ENCODE data around the gene LAMA4.
A peak's percentile ranks its signal among the peaks of the same experiment; 100 is the strongest.

LAMA4 gene

GRCh38 chr6:112253841-112254816, at the start of gene LAMA4:
LAMA4 (minus strand) TSS chr6:112254567; CDS start chr6:112254150, 417 bp downstream.
- DNase-seq: no peak

- DNase-seq: no peak
Observed at GRCh38 chr6:112302142-112302705, 47.9 kb upstream of the LAMA4 start.

GRCh38 chr6:112300896-112301295, 46.5 kb upstream of the LAMA4 start:
- no peak for DNase-seq

GRCh38 chr6:112298816-112299281, 44.5 kb upstream of the LAMA4 start:
- no peak for DNase-seq

- DNase-seq: no peak
Observed at GRCh38 chr6:112298021-112298745, 43.8 kb upstream of the LAMA4 start.

- DNase-seq: no peak
Observed at GRCh38 chr6:112296694-112297093, 42.3 kb upstream of the LAMA4 start.

- DNase-seq: no peak
Observed at GRCh38 chr6:112296122-112296521, 41.8 kb upstream of the LAMA4 start.

GRCh38 chr6:112291161-112291762, 36.9 kb upstream of the LAMA4 start:
- no peak for DNase-seq

- DNase-seq: no peak
Observed at GRCh38 chr6:112289038-112289566, 34.7 kb upstream of the LAMA4 start.

- DNase-seq: no peak
Observed at GRCh38 chr6:112288475-112288874, 34.1 kb upstream of the LAMA4 start.

GRCh38 chr6:112287577-112288225, 33.3 kb upstream of the LAMA4 start:
- no peak for DNase-seq

GRCh38 chr6:112286500-112287144, 32.3 kb upstream of the LAMA4 start:
- no peak for DNase-seq

GRCh38 chr6:112286010-112286409, 31.6 kb upstream of the LAMA4 start:
- peak; percentile 27 to 50 for DNase-seq

- no peak for DNase-seq
Observed at GRCh38 chr6:112284603-112285002, 30.2 kb upstream of the LAMA4 start.

GRCh38 chr6:112283621-112284020, 29.3 kb upstream of the LAMA4 start:
- no peak for DNase-seq

- no peak for DNase-seq
Observed at GRCh38 chr6:112281821-112282615, 27.7 kb upstream of the LAMA4 start.

- no peak for DNase-seq
Observed at GRCh38 chr6:112279031-112279935, 24.9 kb upstream of the LAMA4 start.

- no peak for DNase-seq
Observed at GRCh38 chr6:112275365-112275764, 21.0 kb upstream of the LAMA4 start.

GRCh38 chr6:112274774-112275173, 20.4 kb upstream of the LAMA4 start:
- no peak for DNase-seq

GRCh38 chr6:112272799-112273198, 18.4 kb upstream of the LAMA4 start:
- no peak for DNase-seq
